ENCODE results near the gene DIAPH1.
"Not testable (repeated sequence)": the region's sequence is repeated elsewhere in the genome, so short reads cannot be mapped to it uniquely, and the experiment has no call there.

DNA sequence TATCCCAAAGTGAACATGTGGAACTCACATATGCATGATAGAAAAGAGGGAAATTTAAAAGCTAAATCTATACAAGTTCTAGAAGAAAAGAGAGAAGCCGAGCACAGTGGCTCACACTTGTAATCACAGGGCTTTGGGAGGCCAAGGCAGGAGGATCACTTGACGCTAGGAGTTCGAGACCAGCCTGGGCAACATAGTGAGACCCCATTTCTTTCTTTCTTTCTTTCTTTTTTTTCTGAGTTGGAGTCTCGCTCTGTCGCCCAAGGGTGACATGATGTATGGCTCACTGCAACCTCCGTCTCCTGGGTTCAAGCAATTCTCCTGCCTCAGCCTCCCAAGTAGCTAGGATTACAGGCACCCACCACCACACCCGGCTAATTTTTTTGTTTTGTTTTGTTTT lies 8.9 kb downstream of the DIAPH1 start:
- TF ChIP-seq POLR2A (IDR thresholded peaks at IDR 0.05); EP300 (IDR thresholded peaks at IDR 0.05; ENCODE audit: low read depth): not testable (repeated sequence)
- TF ChIP-seq, protein P1, sequence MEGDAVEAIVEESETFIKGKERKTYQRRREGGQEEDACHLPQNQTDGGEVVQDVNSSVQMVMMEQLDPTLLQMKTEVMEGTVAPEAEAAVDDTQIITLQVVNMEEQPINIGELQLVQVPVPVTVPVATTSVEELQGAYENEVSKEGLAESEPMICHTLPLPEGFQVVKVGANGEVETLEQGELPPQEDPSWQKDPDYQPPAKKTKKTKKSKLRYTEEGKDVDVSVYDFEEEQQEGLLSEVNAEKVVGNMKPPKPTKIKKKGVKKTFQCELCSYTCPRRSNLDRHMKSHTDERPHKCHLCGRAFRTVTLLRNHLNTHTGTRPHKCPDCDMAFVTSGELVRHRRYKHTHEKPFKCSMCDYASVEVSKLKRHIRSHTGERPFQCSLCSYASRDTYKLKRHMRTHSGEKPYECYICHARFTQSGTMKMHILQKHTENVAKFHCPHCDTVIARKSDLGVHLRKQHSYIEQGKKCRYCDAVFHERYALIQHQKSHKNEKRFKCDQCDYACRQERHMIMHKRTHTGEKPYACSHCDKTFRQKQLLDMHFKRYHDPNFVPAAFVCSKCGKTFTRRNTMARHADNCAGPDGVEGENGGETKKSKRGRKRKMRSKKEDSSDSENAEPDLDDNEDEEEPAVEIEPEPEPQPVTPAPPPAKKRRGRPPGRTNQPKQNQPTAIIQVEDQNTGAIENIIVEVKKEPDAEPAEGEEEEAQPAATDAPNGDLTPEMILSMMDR (IDR thresholded peaks at IDR 0.05), result not testable (repeated sequence)

Measured in transverse colon (tissue), 3 donors.